GM18909 (cell line): Measurements from ENCODE around the gene CDH11.

Source experiments
- ATAC-seq: cut with Tn5 transposase; IDR thresholded peaks from one replicate; pipeline ENCODE4 v1.9.1; 2021; ENCODE audit warnings: mild to moderate bottlenecking; ENCODE audit not compliant: unreplicated experiment, poor library complexity

The CDH11 gene

GRCh38 chr16:64989050-64989449, 132.8 kb downstream of the CDH11 start:
- ATAC-seq, result no peak

- no peak for ATAC-seq
Observed at GRCh38 chr16:64983963-64984362, 137.9 kb downstream of the CDH11 start.

- no peak for ATAC-seq
Observed at GRCh38 chr16:64983231-64983630, 138.6 kb downstream of the CDH11 start.

GRCh38 chr16:64982581-64982980, 139.3 kb downstream of the CDH11 start:
- no peak for ATAC-seq

- ATAC-seq, result no peak
Observed at GRCh38 chr16:64981568-64982281, 140.1 kb downstream of the CDH11 start.

GRCh38 chr16:64977206-64977920, 144.5 kb downstream of the CDH11 start:
- ATAC-seq, result no peak

- ATAC-seq, result no peak
Observed at GRCh38 chr16:64975821-64976220, 146.0 kb downstream of the CDH11 start.

GRCh38 chr16:64974381-64974780, 147.5 kb downstream of the CDH11 start:
- no peak for ATAC-seq

- no peak for ATAC-seq
Observed at GRCh38 chr16:64973171-64973570, 148.7 kb downstream of the CDH11 start.

GRCh38 chr16:64971171-64971570, 150.7 kb downstream of the CDH11 start:
- ATAC-seq, result no peak

GRCh38 chr16:64969221-64969620, 152.6 kb downstream of the CDH11 start:
- no peak for ATAC-seq

- no peak for ATAC-seq
Observed at GRCh38 chr16:64968539-64968938, 153.3 kb downstream of the CDH11 start.

GRCh38 chr16:64964126-64964540, 157.7 kb downstream of the CDH11 start:
- ATAC-seq, result no peak

GRCh38 chr16:64962786-64963185, 159.1 kb downstream of the CDH11 start:
- ATAC-seq, result no peak

- ATAC-seq, result no peak
Observed at GRCh38 chr16:64957246-64957645, 164.6 kb downstream of the CDH11 start.

GRCh38 chr16:64952177-64952576, 169.7 kb downstream of the CDH11 start:
- ATAC-seq, result no peak

- ATAC-seq, result no peak
Observed at GRCh38 chr16:64951193-64951592, 170.7 kb downstream of the CDH11 start.

- ATAC-seq, result no peak
Observed at GRCh38 chr16:64950731-64951130, 171.1 kb downstream of the CDH11 start.

- ATAC-seq, result no peak
Observed at GRCh38 chr16:64950262-64950661, 171.6 kb downstream of the CDH11 start.

GRCh38 chr16:64948056-64948455, 173.8 kb downstream of the CDH11 start:
- ATAC-seq, result no peak

GRCh38 chr16:64947651-64948050, 174.2 kb downstream of the CDH11 start:
- ATAC-seq, result no peak

- ATAC-seq, result no peak
Observed at GRCh38 chr16:64933885-64934284, 188.0 kb downstream of the CDH11 start.
